Activated CD4-positive, alpha-beta T cell treated with anti-CD3 and anti-CD28 coated beads, Interleukin-2, amount 50 U/mL, for 24 hours (primary cell): Measurements from ENCODE around the gene LGALS12.
"Not testable (repeated sequence)": the region's sequence is repeated elsewhere in the genome, so short reads cannot be mapped to it uniquely, and the experiment has no call there.

Source experiments
- DNase-seq, 2 donors: peaks; one replicate each; pipeline ENCODE4 v3.0.0-alpha.2; 2020; ENCODE audit warnings: low read depth in 1 of 2, low spot score in 1 of 2

Gene LGALS12

DNA sequence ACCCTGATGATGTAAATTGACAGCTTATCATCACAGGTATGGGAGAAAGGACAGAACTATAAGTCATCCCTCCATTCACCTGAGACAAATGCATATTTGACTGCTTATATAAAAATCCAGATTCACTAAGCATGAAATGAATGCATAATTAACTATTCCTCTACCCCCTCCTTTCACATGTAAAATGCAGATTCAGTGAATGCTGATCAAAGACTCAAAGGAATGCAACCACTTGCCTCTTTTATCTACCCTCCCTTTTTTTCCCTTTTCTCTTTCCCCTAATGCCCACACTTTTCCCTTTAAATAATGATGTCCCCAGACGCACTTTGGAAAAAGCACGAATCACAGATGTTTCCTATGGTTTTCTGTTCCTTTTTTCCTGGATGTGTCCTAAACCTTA lies 26.2 kb downstream of the LGALS12 start:
- no peak for DNase-seq

GRCh38 chr11:63532799-63533475 lies 27.1 kb downstream of the LGALS12 start:
- DNase-seq = no peak

DNA sequence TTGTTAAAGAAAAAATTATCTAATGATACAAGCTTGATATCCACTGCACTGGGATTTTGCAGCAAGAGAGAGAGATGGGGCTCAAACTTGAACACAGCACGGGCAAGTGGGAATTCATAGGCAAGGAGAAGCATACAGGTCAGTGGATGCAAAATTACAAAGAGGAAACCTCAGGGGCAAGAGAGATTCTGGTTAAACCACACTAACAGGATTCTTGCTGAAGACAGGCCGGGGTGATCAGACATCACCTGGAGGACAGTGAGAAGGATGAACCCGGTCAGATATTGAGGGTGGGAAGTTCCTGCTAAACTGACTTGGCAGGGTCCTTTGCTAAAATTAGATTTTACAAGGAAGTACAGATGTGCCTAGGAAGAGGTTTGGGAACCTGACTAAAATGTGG lies 28.2 kb downstream of the LGALS12 start:
- DNase-seq = no peak

DNA sequence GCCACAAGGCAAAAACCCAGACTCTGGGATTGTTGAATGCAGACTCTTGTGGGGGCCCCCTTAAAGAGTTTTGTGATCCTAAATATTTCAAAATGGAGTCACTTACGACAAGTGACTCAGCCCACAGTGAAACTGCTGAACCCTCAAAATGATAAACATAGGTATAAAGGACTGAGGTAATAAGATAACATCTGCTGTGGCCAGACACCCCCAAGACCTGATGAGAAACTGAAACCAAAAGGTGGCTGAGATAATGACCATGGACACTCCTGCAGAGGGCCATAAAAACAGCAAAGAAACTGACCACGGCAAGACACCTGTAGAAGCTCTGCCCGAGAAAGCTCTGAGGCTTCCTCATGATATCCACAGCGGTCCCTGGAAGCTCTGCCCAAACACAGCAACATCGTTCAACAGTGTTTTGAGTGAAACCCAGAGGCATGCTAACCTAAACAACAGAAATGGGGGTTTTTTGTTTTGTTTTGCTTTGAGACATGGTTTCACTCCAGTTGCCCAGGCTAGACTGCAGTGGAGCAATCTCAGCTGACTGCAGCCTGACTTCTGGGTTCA lies 29.1 kb downstream of the LGALS12 start:
- no peak for DNase-seq

DNA sequence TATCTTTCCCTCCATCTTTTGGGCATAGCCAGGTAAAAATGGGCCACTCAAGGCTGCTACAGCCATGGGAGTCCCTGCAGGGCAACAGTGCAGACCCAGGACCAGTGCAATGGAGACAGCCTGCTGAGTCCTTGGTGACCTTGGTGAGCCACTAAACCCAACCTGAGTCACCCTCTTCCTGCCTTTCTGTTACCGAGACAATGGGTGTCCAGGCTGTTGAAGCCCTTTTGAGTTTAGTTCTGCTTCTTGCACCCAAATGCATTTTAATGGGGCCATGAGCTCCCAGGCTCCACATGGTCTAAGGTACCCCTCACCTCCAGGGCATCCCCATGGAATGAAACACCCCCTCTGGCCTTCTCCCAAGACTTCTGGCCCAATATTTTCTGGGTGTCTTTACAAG lies 29.9 kb downstream of the LGALS12 start:
- no peak for DNase-seq

GRCh38 chr11:63536669-63537292 lies 30.9 kb downstream of the LGALS12 start, which contains the start of gene PLAAT4:
TSS of gene PLAAT4 (plus strand) at chr11:63536808. CDS start at chr11:63536869, 61 bp downstream.
- DNase-seq = peak in 1 of 2 donors; percentile 19

DNA sequence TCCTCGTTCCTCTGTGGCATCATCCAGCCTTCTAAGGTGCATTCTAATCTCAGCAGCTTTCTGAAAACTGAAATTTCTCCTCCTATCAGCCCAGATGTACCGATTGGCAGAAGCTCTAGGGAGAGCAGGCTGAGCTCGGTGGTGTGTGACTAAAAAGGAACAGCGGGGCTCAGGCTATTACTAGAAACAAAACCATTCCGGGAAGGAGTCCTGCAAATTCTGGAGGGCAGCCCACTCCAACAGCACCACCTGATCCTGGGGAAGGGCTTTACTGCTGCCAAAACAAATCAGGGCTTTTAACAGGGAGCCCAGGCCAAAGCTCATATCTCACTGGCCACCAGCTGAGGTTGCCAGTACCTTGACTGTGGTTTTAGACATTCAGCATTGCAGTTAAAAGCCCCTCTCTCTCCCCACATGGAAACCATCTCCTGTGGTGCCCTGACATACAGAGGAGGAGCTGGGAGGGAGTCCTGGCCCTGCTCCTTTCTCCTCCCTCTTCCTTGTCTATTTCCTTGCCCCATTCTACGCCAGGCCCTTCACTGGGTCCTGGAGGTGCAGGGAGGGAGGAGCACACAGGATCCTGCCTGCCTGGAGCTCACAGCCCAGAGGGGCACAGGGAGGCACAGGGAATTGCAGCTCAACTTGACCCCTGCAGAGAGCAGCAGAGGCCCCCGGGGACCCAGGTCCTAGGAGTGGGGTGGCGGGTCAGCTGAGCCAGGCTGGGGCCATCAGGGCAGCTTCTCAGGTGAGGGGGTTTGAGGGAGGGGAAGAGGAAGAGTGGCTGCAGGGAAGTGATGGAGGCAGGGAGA lies 31.6 kb downstream of the LGALS12 start:
- no peak for DNase-seq

GRCh38 chr11:63542506-63542905 lies 36.6 kb downstream of the LGALS12 start:
- DNase-seq = not testable (repeated sequence)

DNA sequence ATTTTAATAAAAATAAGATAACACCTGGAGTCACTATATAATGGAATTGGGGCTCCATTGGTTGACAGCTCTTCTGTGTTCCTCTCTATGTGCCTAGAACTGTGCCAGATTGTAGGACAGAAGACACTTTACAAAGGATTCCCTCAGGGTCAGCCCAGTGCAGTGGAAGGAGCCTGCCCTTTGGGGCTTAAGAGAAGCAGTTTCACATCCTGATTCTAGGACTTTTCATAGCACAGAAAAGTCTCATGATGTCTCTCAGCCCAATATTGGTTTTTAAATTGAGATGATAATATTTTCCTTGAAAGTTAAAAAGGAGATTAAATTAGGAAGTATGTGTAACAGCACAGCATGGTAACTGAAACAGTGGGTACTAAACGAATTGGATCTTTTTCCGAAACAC lies 37.8 kb downstream of the LGALS12 start:
- DNase-seq = no peak

DNA sequence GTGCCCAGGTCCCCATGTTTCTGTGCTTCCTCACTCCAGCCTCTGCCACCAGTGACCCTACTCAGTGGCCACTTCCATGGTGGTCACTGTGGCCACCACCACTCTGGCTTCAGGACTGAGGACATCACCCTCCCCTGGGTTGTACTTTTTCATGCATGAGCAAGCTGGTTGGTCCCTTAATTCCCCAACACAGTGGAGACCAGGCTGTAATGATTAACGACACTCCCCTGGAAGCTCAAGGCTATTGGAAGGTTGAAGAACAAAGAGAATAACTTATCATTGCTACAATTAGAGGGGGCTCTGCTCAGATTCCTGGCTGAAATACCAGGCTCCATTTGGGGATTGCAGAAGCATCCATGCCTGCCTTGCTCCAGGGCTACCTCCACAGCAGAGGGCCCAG lies 41.2 kb downstream of the LGALS12 start:
- no peak for DNase-seq

- DNase-seq = no peak
Measured at GRCh38 chr11:63548178-63548577, 42.3 kb downstream of the LGALS12 start.

GRCh38 chr11:63549411-63549810 lies 43.5 kb downstream of the LGALS12 start:
- no peak for DNase-seq

DNA sequence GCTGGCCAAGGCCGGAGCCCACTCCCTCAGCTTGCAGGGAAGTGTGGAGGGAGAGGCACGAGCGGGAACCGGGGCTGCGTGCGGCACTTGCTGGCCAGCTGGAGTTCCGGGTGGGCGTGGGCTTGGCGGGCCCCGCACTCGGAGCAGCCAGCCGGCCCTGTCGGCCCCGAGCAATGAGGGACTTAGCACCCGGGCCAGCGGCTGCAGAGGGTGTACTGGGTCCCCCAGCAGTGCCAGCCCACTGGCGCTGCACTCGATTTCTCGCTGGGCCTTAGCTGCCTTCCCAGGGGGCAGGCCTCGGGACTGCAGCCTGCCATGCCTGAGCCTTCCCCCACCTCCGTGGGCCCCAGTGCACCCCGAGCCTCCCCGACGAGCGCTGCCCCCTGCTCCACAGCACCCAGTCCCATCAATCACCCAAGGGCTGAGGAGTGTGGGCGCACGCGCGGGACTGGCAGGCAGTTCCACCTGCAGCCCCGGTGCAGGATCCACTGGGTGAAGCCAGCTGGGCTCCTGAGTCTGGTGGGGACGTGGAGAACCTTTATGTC lies 44.3 kb downstream of the LGALS12 start:
- DNase-seq = not testable (repeated sequence)

DNA sequence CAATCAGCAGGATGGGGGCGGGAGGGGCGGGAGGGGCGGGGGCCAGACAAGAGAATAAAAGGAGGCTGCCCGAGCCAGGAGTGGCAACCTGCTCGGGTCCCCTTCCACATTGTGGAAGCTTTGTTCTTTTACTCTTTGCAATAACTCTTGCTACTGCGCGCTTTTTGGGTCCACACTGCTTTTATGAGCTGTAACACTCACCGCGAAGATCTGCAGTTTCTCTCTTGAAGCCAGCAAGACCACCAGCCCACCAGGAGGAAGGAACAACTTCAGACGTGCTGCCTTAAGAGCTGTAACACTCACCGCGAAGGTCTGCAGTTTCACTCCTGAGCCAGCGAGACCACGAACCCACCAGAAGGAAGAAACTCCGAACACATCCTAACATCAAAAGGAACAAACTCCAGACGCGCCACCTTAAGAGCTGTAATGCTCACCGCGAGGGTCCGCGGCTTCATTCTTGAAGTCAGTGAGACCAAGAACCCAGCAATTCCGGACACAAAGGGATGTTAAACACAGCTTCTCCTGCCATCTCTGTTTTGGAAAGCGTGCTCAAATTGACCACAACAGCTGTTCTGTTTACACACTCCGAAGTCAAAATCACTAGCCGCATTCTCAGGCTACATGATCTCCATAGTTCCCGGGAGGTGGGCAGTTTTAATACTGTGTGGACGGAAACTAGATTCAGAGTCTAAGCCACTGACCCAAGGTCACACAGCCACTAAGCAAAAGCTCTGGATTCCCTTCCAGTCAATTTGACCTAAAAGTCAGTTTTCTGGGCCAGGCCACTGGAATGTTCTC lies 45.4 kb downstream of the LGALS12 start:
- no peak for DNase-seq

- DNase-seq = no peak
Measured at GRCh38 chr11:63551889-63552266, 46.0 kb downstream of the LGALS12 start.

DNA sequence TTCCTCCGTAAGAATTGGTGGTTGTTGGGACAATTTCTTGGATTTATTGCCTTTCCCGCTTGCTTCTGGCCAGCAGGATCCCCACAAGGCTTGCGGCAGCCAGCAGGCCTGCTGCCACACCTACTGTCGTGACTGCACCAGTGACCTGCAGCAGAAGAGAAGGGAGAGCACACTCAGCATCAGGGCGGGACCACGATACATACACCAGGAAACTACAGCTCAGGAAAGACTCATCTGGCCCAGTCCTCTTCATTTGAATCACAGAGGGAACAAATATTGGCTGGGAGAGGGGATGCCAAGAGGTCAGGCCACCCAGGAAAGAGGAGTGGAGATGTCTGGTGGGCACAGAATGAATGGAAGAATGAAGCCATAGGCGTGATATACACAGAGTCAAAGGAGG lies 47.0 kb downstream of the LGALS12 start:
- DNase-seq = no peak

- DNase-seq = peak in 1 of 2 donors; percentile 41
Measured at GRCh38 chr11:63553759-63554158, 47.9 kb downstream of the LGALS12 start.

DNA sequence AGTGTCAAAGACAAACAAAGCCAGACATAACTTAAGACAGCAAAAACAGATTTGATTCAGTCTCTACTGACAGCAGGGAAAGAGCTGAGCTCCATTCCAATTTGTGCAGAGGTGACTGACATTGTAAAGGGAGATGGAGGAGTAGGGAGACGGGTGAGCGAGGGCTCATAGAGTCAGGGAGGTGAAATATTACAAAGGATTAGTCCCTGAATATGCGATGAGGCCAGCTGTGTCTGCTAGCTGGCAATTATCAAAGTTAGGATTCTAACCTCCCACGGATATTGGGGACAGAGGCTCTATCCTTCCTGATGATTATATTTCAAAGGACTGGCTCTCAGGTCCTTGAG lies 49.0 kb downstream of the LGALS12 start:
- no peak for DNase-seq

- DNase-seq = no peak
Measured at GRCh38 chr11:63556404-63557013, 50.6 kb downstream of the LGALS12 start.

- no peak for DNase-seq
Measured at GRCh38 chr11:63557570-63557969, 51.7 kb downstream of the LGALS12 start.
